B cell (primary cell): ENCODE results near the gene IL18R1. TPM values are rescaled to one million over a fixed set of nuclear protein-coding genes. Genes with fewer than 3 reads are reported as not detected.

ENCODE experiments used
- ATAC-seq: fragments of 200-7000 bp; cut with Tn5 transposase; one replicate; pipeline ENCODE4 v1.10.0; 2021; ENCODE audit warnings: low read depth, mild to moderate bottlenecking, moderate number of reproducible peaks, moderate library complexity
- CTCF ChIA-PET: fragments of 350-600 bp; sonication (Branson Sonifier 250); formaldehyde crosslinking; loops from one replicate; lab custom pipeline; 2021; ENCODE audit warnings: antibody characterized with exemption, inconsistent platforms; lab: Charles Lee
- POLR2A ChIA-PET: fragments of 350-600 bp; sonication (Branson Sonifier 250); formaldehyde crosslinking; loops from one replicate; lab custom pipeline; 2021; ENCODE audit warnings: antibody characterized with exemption; lab: Charles Lee
- DNase-seq: peaks from one replicate; pipeline ENCODE4 v3.0.0; 2013
- H2AFZ ChIP-seq: 2 replicates; pipeline ENCODE4 v1.6.1; 2012; ENCODE audit warnings: mild to moderate bottlenecking, low read depth, low read length; ENCODE audit not compliant: insufficient read depth, poor library complexity, severe bottlenecking
- H3K27ac ChIP-seq, 2 donors: 1 replicate in 1 of 2; 2 replicates in 1 of 2; pipeline ENCODE4 v1.5.1; 2012 to 2013; ENCODE audit warnings: low read length in 2 of 2, mild to moderate bottlenecking in 2 of 2, moderate library complexity in 1 of 2
- H3K27me3 ChIP-seq, 4 experiments: fragments of 200-600 bp in 1 of 4; sonication (generic) in 1 of 4; replicated peaks in 1 of 4; 1 replicate in 2 of 4; 2 replicates in 2 of 4; pipeline versions ENCODE4 v1.6.1 to v1.7.0; 2013 to 2016; ENCODE audit warnings: low read length in 3 of 4, mild to moderate bottlenecking in 2 of 4, mixed read lengths in 1 of 4, moderate library complexity in 1 of 4; ENCODE audit not compliant: insufficient read depth in 4 of 4, control insufficient read depth in 3 of 4; ENCODE audit errors: control extremely low read depth in 1 of 4
- H3K36me3 ChIP-seq, 2 experiments: replicated peaks in 1 of 2; 1 replicate in 1 of 2; 2 replicates in 1 of 2; pipeline versions ENCODE4 v1.6.1 to v1.7.1; 2013; ENCODE audit warnings: low read length in 1 of 2; ENCODE audit not compliant: insufficient read depth in 2 of 2, control insufficient read depth in 1 of 2; ENCODE audit errors: control extremely low read depth in 1 of 2, extremely low read depth in 1 of 2
- H3K4me1 ChIP-seq, 2 donors: fragments of 200-600 bp in 1 of 2; sonication (generic) in 1 of 2; 1 replicate in 1 of 2; 2 replicates in 1 of 2; pipeline versions ENCODE4 v1.5.1 to v1.6.1; 2013 to 2017; ENCODE audit warnings: low read length in 2 of 2; ENCODE audit not compliant: control insufficient read depth in 2 of 2, insufficient read depth in 2 of 2
- H3K4me2 ChIP-seq: replicated peaks from 2 replicates; pipeline ENCODE3; 2012; ENCODE audit warnings: mild to moderate bottlenecking, low read depth, low read length; ENCODE audit not compliant: poor library complexity, severe bottlenecking
- H3K4me3 ChIP-seq, 5 experiments: fragments of 200-600 bp in 1 of 5; sonication (generic) in 1 of 5; 1 replicate in 3 of 5; 2 replicates in 2 of 5; pipeline versions ENCODE4 v1.5.1 to v1.7.0; 2011 to 2016; ENCODE audit warnings: low read length in 4 of 5, mild to moderate bottlenecking in 4 of 5, low read depth in 2 of 5, control low read depth in 1 of 5, moderate library complexity in 1 of 5; ENCODE audit not compliant: insufficient read depth in 1 of 5; ENCODE audit errors: control extremely low read depth in 1 of 5, extremely low read depth in 1 of 5
- H3K79me2 ChIP-seq: fragments of 200-600 bp; sonication (generic); one replicate; pipeline ENCODE4 v1.6.0; 2016; ENCODE audit warnings: low read length; ENCODE audit not compliant: control insufficient read depth, insufficient read depth
- H3K9ac ChIP-seq: fragments of 200-600 bp; sonication (generic); 2 replicates; pipeline ENCODE4 v1.6.1; 2017; ENCODE audit warnings: mild to moderate bottlenecking, low read length, moderate library complexity
- H3K9me3 ChIP-seq, 3 donors: one replicate each; pipeline versions ENCODE4 v1.6.1 to v1.7.1; 2013; ENCODE audit warnings: low read length in 2 of 3; ENCODE audit not compliant: control insufficient read depth in 2 of 3, insufficient read depth in 1 of 3; ENCODE audit errors: control extremely low read depth in 1 of 3
- H4K20me1 ChIP-seq: 2 replicates; pipeline ENCODE4 v1.6.0; 2012; ENCODE audit warnings: mild to moderate bottlenecking, low read length; ENCODE audit not compliant: insufficient read depth, control insufficient read depth, poor library complexity, severe bottlenecking
- H3K27ac Mint-ChIP-seq: one replicate; pipeline ENCODE4 v1.8.0; 2021; ENCODE audit warnings: mixed read lengths
- H3K27me3 Mint-ChIP-seq: one replicate; pipeline ENCODE4 v1.8.0; 2021; ENCODE audit warnings: mixed read lengths
- H3K4me1 Mint-ChIP-seq: one replicate; pipeline ENCODE4 v1.8.0; 2021; ENCODE audit warnings: mixed read lengths
- H3K4me3 Mint-ChIP-seq: one replicate; pipeline ENCODE4 v1.8.0; 2021; ENCODE audit warnings: mixed read lengths
- H3K9me3 Mint-ChIP-seq: one replicate; pipeline ENCODE4 v1.8.0; 2022; ENCODE audit warnings: mixed read lengths; ENCODE audit not compliant: insufficient read depth
- EZH2 ChIP-seq: IDR thresholded peaks from 2 replicates; pipeline ENCODE4 v1.6.1; 2012; ENCODE audit warnings: borderline replicate concordance, low read depth, mild to moderate bottlenecking, moderate library complexity, low read length; ENCODE audit not compliant: insufficient read depth, poor library complexity, severe bottlenecking
- WGBS: methylation state at CpG from one replicate; pipeline ENCODE4 v1.1.5; 2013; ENCODE audit warnings: missing lambda C conversion rate; ENCODE audit not compliant: insufficient coverage; 5-methylcytosine and 5-hydroxymethylcytosine counted together
- intact Hi-C: fragments of 100-400 bp; cut with micrococcal nuclease; formaldehyde crosslinking; loops from one replicate; pipeline ENCODE4 v1.10.0; 2022
- polyA plus RNA-seq: library from polyadenylated mRNA; depleted of rRNA; stranded (reverse); fragments of >200 nt; gene quantifications from 2 replicates; pipeline ENCODE4 v1.2.3, GENCODE V29; 2012
- total RNA-seq, 2 donors: library from RNA; stranded (reverse); fragments of 120-200 nt in 1 of 2; gene quantifications; 1 replicate in 1 of 2; 2 replicates in 1 of 2; pipeline versions ENCODE4 v1.2.3 to v1.2.4, GENCODE V29; 2013 to 2022
- TF ChIP-seq, protein P1 (sequence below): fragments of 200-600 bp; IDR thresholded peaks from one replicate; pipeline ENCODE4 v1.8.0; 2022; ENCODE audit warnings: antibody characterized with exemption, mild to moderate bottlenecking

IL18R1 gene
- total and polyA plus RNA-seq, 2 donors (not counting 1 experiment from before 2014, with no cell fraction given), result 1.1 TPM

DNA sequence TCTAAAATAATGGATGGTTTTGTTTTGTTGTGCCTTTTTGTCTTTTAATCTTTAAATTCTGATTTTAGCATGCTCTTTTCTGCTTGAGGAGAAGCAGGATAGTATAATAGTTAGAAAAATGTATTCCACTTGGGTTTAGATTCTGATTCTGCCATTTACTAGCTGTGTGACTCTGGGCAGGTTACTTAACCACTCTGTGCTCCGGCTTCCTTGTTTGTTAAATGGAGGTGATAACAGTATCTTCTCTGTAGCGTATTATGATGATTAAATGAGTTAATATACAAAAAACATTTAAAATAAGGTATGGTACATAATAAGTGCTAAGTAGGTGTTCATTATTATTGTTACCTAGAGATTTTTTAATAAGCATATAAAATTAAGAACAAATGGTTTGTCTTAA, 40.4 kb downstream of the IL18R1 start:
- no peak for DNase-seq
- intact Hi-C loops, result no loop called here
- H3K27ac ChIP-seq, result no peak overlapping the region
- Mint-ChIP-seq H3K4me1 (no peaks in the 10 kb centered on the region), H3K4me3 (no peak overlapping the region), H3K27me3 (no peaks in the 10 kb centered on the region), H3K27ac (no peak overlapping the region), H3K9me3 (no peaks in the 10 kb centered on the region)
- ChIA-PET POLR2A (interaction anchor here (0.6 kb wide), 1 partner anchor 560 kb away, joined by 4 read pairs; no protein-coding TSS in a partner anchor), CTCF (no interaction called here)
- no peak overlapping the region for H3K9ac ChIP-seq
- H3K36me3 ChIP-seq, result no peaks in the 10 kb centered on the region
- H3K79me2 ChIP-seq, result no peaks in the 10 kb centered on the region
- no peaks in the 10 kb centered on the region for H4K20me1 ChIP-seq
- H3K4me2 ChIP-seq, result no peak overlapping the region
- WGBS, result no CpG with 5 or more reads among the region's 2 CpGs
- no peak overlapping the region for H2AFZ ChIP-seq
- H3K4me1 ChIP-seq, result no peaks in the 10 kb centered on the region
- no peaks in the 10 kb centered on the region for H3K9me3 ChIP-seq
- no peaks in the 10 kb centered on the region for H3K27me3 ChIP-seq
- H3K4me3 ChIP-seq, result no peak overlapping the region
- no peak for ATAC-seq
- TF ChIP-seq EZH2, result no peak
- TF ChIP-seq, protein P1, sequence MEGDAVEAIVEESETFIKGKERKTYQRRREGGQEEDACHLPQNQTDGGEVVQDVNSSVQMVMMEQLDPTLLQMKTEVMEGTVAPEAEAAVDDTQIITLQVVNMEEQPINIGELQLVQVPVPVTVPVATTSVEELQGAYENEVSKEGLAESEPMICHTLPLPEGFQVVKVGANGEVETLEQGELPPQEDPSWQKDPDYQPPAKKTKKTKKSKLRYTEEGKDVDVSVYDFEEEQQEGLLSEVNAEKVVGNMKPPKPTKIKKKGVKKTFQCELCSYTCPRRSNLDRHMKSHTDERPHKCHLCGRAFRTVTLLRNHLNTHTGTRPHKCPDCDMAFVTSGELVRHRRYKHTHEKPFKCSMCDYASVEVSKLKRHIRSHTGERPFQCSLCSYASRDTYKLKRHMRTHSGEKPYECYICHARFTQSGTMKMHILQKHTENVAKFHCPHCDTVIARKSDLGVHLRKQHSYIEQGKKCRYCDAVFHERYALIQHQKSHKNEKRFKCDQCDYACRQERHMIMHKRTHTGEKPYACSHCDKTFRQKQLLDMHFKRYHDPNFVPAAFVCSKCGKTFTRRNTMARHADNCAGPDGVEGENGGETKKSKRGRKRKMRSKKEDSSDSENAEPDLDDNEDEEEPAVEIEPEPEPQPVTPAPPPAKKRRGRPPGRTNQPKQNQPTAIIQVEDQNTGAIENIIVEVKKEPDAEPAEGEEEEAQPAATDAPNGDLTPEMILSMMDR, result no peak

DNA sequence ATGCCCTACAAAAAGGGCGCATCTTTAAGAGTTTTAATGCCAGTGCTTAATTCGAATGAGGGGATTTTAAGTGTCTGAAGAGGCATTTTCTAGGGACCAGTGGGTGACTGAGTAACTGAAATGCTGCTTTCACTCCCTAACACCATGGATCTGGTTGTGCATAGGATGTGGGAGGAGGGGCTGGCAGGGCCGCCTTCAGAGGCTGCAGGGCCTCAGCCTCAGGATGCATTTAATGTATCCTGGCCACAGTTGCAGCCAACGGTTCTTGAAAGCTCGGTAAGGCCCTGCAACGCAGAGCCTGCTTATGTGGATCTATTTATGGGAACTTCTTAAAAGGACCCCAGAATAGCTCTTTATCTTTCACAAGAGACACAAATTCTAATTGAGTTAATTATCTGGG, 41.6 kb downstream of the IL18R1 start:
- Histone ChIP-seq H3K4me3 (no peak overlapping the region), H4K20me1 (no peaks in the 10 kb centered on the region), H2AFZ (no peak overlapping the region), H3K9me3 (no peaks in the 10 kb centered on the region), H3K79me2 (no peaks in the 10 kb centered on the region), H3K4me1 (no peaks in the 10 kb centered on the region), H3K27me3 (no peaks in the 10 kb centered on the region), H3K4me2 (no peak overlapping the region), H3K36me3 (no peaks in the 10 kb centered on the region), H3K9ac (no peak overlapping the region), H3K27ac (no peak overlapping the region)
- H3K4me3 Mint-ChIP-seq, result no peak overlapping the region
- H3K4me1 Mint-ChIP-seq, result no peaks in the 10 kb centered on the region
- H3K9me3 Mint-ChIP-seq, result no peaks in the 10 kb centered on the region
- POLR2A ChIA-PET, result no interaction called here
- CTCF ChIA-PET, result no interaction called here
- no peak overlapping the region for H3K27ac Mint-ChIP-seq
- TF ChIP-seq EZH2, result no peak
- TF ChIP-seq, protein P1, result no peak
- intact Hi-C loops, result no loop called here
- no peak for ATAC-seq
- 87% methylated on average over 2 of the region's 6 CpGs for WGBS
- H3K27me3 Mint-ChIP-seq, result no peaks in the 10 kb centered on the region
- no peak for DNase-seq
